HL-60 (cell line): ENCODE data around the gene IP6K2.

Experiments used
- DNase-seq, 2 experiments: peaks; one replicate each; pipeline ENCODE4 v3.0.0-alpha.2; 2010 to 2020; ENCODE audit warnings: low read depth in 1 of 2, low spot score in 1 of 2
- H3K27ac ChIP-seq: fragments of 250-450 bp; sonication (Bioruptor Pico); replicated peaks from 2 replicates; pipeline ENCODE4 v1.5.1; 2020; ENCODE audit warnings: mild to moderate bottlenecking, moderate library complexity
- H3K27me3 ChIP-seq: fragments of 250-450 bp; sonication (Bioruptor Pico); 2 replicates; pipeline ENCODE4 v1.5.1; 2021; ENCODE audit warnings: mild to moderate bottlenecking, moderate library complexity; ENCODE audit not compliant: insufficient read depth, poor library complexity, severe bottlenecking
- H3K4me3 ChIP-seq: replicated peaks from 2 replicates; pipeline ENCODE4 v1.5.1; 2011; ENCODE audit warnings: mild to moderate bottlenecking, control low read depth, low read length; ENCODE audit not compliant: insufficient read depth
- GABPA ChIP-seq: IDR thresholded peaks from 2 replicates; pipeline ENCODE4 v1.6.1; 2012; ENCODE audit warnings: low read depth
- POLR2AphosphoS5 ChIP-seq: IDR thresholded peaks from 2 replicates; pipeline ENCODE4 v1.6.1; 2012; ENCODE audit warnings: low read depth
- SPI1 ChIP-seq: IDR thresholded peaks from 2 replicates; pipeline ENCODE4 v1.6.1; 2012; ENCODE audit warnings: low read depth, mild to moderate bottlenecking, borderline replicate concordance
- TF ChIP-seq, protein P1 (sequence below): IDR thresholded peaks from 2 replicates; pipeline ENCODE4 v1.6.1; 2012; ENCODE audit warnings: low read depth; ENCODE audit not compliant: insufficient replicate concordance
- TF ChIP-seq, protein P2 (sequence below): IDR thresholded peaks from one replicate; pipeline ENCODE4 v1.5.1; 2011; ENCODE audit warnings: low read length, control low read depth, inconsistent platforms; ENCODE audit not compliant: insufficient read depth

IP6K2 gene

DNA sequence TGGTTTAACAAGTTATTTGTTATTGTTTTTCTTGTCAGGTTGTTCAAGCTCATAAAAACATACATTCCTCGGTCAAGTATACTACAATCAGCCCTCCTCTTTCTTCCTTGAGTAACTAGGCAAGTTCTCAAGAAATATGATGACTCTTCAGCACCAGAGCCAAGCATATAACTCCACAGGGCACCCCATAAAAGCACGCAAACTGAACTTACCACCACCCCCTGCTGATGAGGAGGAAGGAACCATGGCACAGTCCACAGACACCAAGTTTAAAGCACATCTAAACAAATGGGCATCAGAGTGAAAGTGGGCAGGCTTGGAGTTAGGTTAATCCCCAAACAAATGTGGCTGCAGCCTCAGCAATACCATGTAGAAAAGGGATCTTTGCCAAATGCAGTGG is 5.3 kb downstream of the IP6K2 start:
- TF ChIP-seq SPI1 = no peak
- TF ChIP-seq, protein P1, sequence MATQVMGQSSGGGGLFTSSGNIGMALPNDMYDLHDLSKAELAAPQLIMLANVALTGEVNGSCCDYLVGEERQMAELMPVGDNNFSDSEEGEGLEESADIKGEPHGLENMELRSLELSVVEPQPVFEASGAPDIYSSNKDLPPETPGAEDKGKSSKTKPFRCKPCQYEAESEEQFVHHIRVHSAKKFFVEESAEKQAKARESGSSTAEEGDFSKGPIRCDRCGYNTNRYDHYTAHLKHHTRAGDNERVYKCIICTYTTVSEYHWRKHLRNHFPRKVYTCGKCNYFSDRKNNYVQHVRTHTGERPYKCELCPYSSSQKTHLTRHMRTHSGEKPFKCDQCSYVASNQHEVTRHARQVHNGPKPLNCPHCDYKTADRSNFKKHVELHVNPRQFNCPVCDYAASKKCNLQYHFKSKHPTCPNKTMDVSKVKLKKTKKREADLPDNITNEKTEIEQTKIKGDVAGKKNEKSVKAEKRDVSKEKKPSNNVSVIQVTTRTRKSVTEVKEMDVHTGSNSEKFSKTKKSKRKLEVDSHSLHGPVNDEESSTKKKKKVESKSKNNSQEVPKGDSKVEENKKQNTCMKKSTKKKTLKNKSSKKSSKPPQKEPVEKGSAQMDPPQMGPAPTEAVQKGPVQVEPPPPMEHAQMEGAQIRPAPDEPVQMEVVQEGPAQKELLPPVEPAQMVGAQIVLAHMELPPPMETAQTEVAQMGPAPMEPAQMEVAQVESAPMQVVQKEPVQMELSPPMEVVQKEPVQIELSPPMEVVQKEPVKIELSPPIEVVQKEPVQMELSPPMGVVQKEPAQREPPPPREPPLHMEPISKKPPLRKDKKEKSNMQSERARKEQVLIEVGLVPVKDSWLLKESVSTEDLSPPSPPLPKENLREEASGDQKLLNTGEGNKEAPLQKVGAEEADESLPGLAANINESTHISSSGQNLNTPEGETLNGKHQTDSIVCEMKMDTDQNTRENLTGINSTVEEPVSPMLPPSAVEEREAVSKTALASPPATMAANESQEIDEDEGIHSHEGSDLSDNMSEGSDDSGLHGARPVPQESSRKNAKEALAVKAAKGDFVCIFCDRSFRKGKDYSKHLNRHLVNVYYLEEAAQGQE = no peak
- TF ChIP-seq, protein P2, sequence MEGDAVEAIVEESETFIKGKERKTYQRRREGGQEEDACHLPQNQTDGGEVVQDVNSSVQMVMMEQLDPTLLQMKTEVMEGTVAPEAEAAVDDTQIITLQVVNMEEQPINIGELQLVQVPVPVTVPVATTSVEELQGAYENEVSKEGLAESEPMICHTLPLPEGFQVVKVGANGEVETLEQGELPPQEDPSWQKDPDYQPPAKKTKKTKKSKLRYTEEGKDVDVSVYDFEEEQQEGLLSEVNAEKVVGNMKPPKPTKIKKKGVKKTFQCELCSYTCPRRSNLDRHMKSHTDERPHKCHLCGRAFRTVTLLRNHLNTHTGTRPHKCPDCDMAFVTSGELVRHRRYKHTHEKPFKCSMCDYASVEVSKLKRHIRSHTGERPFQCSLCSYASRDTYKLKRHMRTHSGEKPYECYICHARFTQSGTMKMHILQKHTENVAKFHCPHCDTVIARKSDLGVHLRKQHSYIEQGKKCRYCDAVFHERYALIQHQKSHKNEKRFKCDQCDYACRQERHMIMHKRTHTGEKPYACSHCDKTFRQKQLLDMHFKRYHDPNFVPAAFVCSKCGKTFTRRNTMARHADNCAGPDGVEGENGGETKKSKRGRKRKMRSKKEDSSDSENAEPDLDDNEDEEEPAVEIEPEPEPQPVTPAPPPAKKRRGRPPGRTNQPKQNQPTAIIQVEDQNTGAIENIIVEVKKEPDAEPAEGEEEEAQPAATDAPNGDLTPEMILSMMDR = no peak
- TF ChIP-seq GABPA = no peak
- no peak for TF ChIP-seq POLR2AphosphoS5
- H3K27ac ChIP-seq = no peak overlapping the region
- H3K4me3 ChIP-seq = no peak overlapping the region
- H3K27me3 ChIP-seq = no peaks in the 10 kb centered on the region
- DNase-seq = no peak

DNA sequence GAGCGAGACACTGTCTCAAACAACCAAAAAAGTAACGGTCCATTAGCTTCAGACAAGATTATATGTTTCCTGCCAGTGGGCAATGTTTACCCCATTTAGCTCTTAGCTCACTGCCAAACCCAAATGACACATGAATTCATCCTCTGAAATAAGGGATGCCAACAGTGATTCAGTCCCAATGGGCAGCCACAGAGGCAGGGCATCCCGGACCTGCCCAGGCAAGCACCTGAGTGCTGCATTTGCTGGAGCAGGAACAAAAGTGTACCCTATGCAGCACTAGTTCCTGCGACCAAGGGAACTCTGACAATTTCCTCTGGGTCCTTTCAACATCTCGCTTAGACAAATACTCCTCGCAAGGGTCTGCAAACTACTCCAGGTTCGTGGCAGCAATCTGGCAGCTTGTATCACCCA is 8.0 kb downstream of the IP6K2 start:
- Histone ChIP-seq H3K4me3 (no peak overlapping the region), H3K27ac (no peak overlapping the region), H3K27me3 (no peaks in the 10 kb centered on the region)
- TF ChIP-seq, protein P1 = no peak
- TF ChIP-seq, protein P2 = no peak
- TF ChIP-seq SPI1 = no peak
- no peak for TF ChIP-seq POLR2AphosphoS5
- no peak for TF ChIP-seq GABPA
- DNase-seq = no peak

DNA sequence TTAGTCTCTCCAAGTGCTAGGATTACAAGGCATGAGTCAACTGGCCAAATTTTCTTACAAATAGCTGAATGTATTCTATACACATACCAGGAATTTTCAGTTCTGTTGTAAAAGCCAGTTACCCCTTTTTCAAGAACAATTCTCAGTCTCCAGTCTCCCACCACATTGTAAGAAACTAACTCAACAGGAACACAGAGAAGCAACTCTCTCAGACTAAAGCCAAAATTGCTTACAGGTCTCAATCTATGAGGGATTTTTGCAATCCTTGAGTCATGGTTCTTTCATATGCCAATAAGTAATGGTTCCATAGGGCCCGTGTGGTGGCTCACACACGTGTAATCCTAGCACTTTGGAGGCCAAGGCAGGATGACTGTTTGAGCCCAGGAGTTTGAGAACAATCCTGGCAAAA is 8.5 kb downstream of the IP6K2 start:
- no peak overlapping the region for H3K27ac ChIP-seq
- no peak for DNase-seq
- H3K4me3 ChIP-seq = no peak overlapping the region
- TF ChIP-seq, protein P1 = no peak
- TF ChIP-seq SPI1 = no peak
- no peak for TF ChIP-seq POLR2AphosphoS5
- TF ChIP-seq, protein P2 = no peak
- TF ChIP-seq GABPA = no peak
- H3K27me3 ChIP-seq = no peaks in the 10 kb centered on the region
